Adrenal gland (tissue), 5 donors: ENCODE measurements around the gene NUDT4.

Experiments used
- POLR2A ChIP-seq, 2 donors: fragments of 450-650 bp; IDR thresholded peaks; one replicate each; pipeline ENCODE4 v1.6.1; 2017; ENCODE audit warnings: antibody characterized with exemption in 2 of 2, mild to moderate bottlenecking in 2 of 2, moderate library complexity in 1 of 2
- TF ChIP-seq, protein P1 (sequence below), 6 experiments: fragments of 450-650 bp in 4 of 6; fragments of 200-600 bp in 2 of 6; sonication (generic) in 1 of 6; IDR thresholded peaks; 1 replicate in 5 of 6; 2 replicates in 1 of 6; pipeline versions ENCODE4 v1.5.1 to v1.8.0; 2016 to 2021; ENCODE audit warnings: antibody characterized with exemption in 6 of 6, mild to moderate bottlenecking in 2 of 6, moderate library complexity in 1 of 6
- donor health status: DM: no; HTN: no; CAD: no.

- TF ChIP-seq, protein P1, sequence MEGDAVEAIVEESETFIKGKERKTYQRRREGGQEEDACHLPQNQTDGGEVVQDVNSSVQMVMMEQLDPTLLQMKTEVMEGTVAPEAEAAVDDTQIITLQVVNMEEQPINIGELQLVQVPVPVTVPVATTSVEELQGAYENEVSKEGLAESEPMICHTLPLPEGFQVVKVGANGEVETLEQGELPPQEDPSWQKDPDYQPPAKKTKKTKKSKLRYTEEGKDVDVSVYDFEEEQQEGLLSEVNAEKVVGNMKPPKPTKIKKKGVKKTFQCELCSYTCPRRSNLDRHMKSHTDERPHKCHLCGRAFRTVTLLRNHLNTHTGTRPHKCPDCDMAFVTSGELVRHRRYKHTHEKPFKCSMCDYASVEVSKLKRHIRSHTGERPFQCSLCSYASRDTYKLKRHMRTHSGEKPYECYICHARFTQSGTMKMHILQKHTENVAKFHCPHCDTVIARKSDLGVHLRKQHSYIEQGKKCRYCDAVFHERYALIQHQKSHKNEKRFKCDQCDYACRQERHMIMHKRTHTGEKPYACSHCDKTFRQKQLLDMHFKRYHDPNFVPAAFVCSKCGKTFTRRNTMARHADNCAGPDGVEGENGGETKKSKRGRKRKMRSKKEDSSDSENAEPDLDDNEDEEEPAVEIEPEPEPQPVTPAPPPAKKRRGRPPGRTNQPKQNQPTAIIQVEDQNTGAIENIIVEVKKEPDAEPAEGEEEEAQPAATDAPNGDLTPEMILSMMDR (IDR thresholded peaks at IDR 0.05): no peak
- TF ChIP-seq POLR2A (IDR thresholded peaks at IDR 0.05): no peak
Measured at GRCh38 chr12:93341409-93342049, 36.2 kb upstream of the NUDT4 start.
